Breast epithelium (tissue), 4 donors: ENCODE results near the gene KCTD1. TPM values are rescaled to one million over a fixed set of nuclear protein-coding genes. Genes with fewer than 3 reads are reported as not detected.

Experiments
- DNase-seq, 2 donors: peaks; one replicate each; pipeline ENCODE4 v3.0.0-alpha.2; 2019; ENCODE audit warnings: low spot score in 2 of 2
- H3K27ac ChIP-seq, 2 donors: fragments of 200-600 bp; sonication (generic) in 1 of 2; one replicate each; pipeline ENCODE4 v1.5.1; 2016 to 2019; ENCODE audit warnings: mild to moderate bottlenecking in 1 of 2
- H3K27me3 ChIP-seq, 2 donors: fragments of 200-600 bp; sonication (generic) in 1 of 2; one replicate each; pipeline versions ENCODE4 v1.5.1 to v1.6.0; 2017 to 2019; ENCODE audit warnings: control low read depth in 1 of 2, mild to moderate bottlenecking in 1 of 2
- H3K36me3 ChIP-seq: fragments of 200-600 bp; one replicate; pipeline ENCODE4 v1.5.1; 2019
- H3K4me1 ChIP-seq, 2 donors: fragments of 200-600 bp; sonication (generic); one replicate each; pipeline ENCODE4 v1.5.1; 2016 to 2019; ENCODE audit warnings: control low read depth in 1 of 2
- H3K4me3 ChIP-seq, 3 donors: fragments of 200-600 bp; sonication (generic); 1 replicate in 2 of 3; 2 replicates in 1 of 3; pipeline ENCODE4 v1.5.1; 2016 to 2019; ENCODE audit warnings: mild to moderate bottlenecking in 3 of 3, moderate library complexity in 2 of 3
- H3K9me3 ChIP-seq, 2 donors: fragments of 200-600 bp; sonication (generic) in 1 of 2; one replicate each; pipeline ENCODE4 v1.5.1; 2016 to 2019; ENCODE audit warnings: control low read depth in 1 of 2
- CTCF ChIP-seq, 3 donors: fragments of 450-650 bp; IDR thresholded peaks; one replicate each; pipeline ENCODE4 v1.5.1; 2016 to 2017; ENCODE audit warnings: antibody characterized with exemption in 3 of 3, mild to moderate bottlenecking in 3 of 3, moderate library complexity in 3 of 3
- POLR2A ChIP-seq: fragments of 450-650 bp; IDR thresholded peaks from one replicate; pipeline ENCODE4 v1.6.1; 2016; ENCODE audit warnings: antibody characterized with exemption, mild to moderate bottlenecking, moderate library complexity
- POLR2AphosphoS5 ChIP-seq, 3 donors: sonication (generic); formaldehyde crosslinking; IDR thresholded peaks; one replicate each; pipeline ENCODE4 v1.6.1; 2017; ENCODE audit warnings: antibody characterized with exemption in 3 of 3
- intact Hi-C: fragments of 100-400 bp; cut with DNase I; formaldehyde crosslinking; loops from one replicate; pipeline ENCODE4 v1.15.1; 2023; ENCODE audit warnings: low total_unique reads
- total RNA-seq, 3 donors: library from RNA; depleted of rRNA; stranded (reverse); fragments of >200 nt; gene quantifications; one replicate each; pipeline ENCODE4 v1.1.0, GENCODE V29; 2016

KCTD1 gene
- total RNA-seq, 3 donors from 2014 or later, result 5.6 to 47.3 (median 41.6) TPM

- TF ChIP-seq POLR2A (no peak), POLR2AphosphoS5 (IDR thresholded peaks at IDR 0.05) (no peak), CTCF (IDR thresholded peaks at IDR 0.05) (no peak)
- no peaks in the 10 kb centered on the region for H3K9me3 ChIP-seq
- intact Hi-C loops, result no loop called here
- H3K4me1 ChIP-seq, result peaks cover 0 to 8% of the 10 kb centered on the region in 2 donors
- no peaks in the 10 kb centered on the region for H3K27me3 ChIP-seq
- H3K27ac ChIP-seq, result no peak overlapping the region
- no peaks in the 10 kb centered on the region for H3K36me3 ChIP-seq
- no peak overlapping the region for H3K4me3 ChIP-seq
- DNase-seq, result no peak
Measured at GRCh38 chr18:26489881-26490280, 58.5 kb downstream of the KCTD1 start.

- no peak for TF ChIP-seq CTCF (IDR thresholded peaks at IDR 0.05)
- TF ChIP-seq POLR2A, result no peak
- no peak for TF ChIP-seq POLR2AphosphoS5 (IDR thresholded peaks at IDR 0.05)
- intact Hi-C loops, result no loop called here
- H3K9me3 ChIP-seq, result no peaks in the 10 kb centered on the region
- no peaks in the 10 kb centered on the region for H3K27me3 ChIP-seq
- no peaks in the 10 kb centered on the region for H3K36me3 ChIP-seq
- H3K4me1 ChIP-seq, result peaks cover 0 to 8% of the 10 kb centered on the region in 2 donors
- no peak overlapping the region for H3K4me3 ChIP-seq
- DNase-seq, result no peak
- peak overlapping the region in 1 of 2 donors; percentile 59 for H3K27ac ChIP-seq
Measured at GRCh38 chr18:26489191-26489590, 59.2 kb downstream of the KCTD1 start.

GRCh38 chr18:26488417-26489009 lies 59.8 kb downstream of the KCTD1 start:
- intact Hi-C loops, result no loop called here
- Histone ChIP-seq H3K4me3 (no peak overlapping the region), H3K4me1 (peaks cover 0 to 8% of the 10 kb centered on the region in 2 donors), H3K36me3 (no peaks in the 10 kb centered on the region), H3K27ac (peak overlapping the region in 1 of 2 donors; percentile 59), H3K27me3 (no peaks in the 10 kb centered on the region), H3K9me3 (no peaks in the 10 kb centered on the region)
- no peak for DNase-seq
- TF ChIP-seq POLR2A (no peak), POLR2AphosphoS5 (IDR thresholded peaks at IDR 0.05) (no peak), CTCF (IDR thresholded peaks at IDR 0.05) (no peak)

- Histone ChIP-seq H3K27me3 (no peaks in the 10 kb centered on the region), H3K36me3 (no peaks in the 10 kb centered on the region), H3K9me3 (no peaks in the 10 kb centered on the region), H3K4me1 (peaks cover 0 to 8% of the 10 kb centered on the region in 2 donors), H3K4me3 (no peak overlapping the region), H3K27ac (peak overlapping the region; percentile 8 to 59)
- DNase-seq, result peak in 1 of 2 donors; percentile 66
- intact Hi-C loops, result no loop called here
- TF ChIP-seq POLR2AphosphoS5 (IDR thresholded peaks at IDR 0.05) (peak in 1 of 3 donors; percentile 41), CTCF (IDR thresholded peaks at IDR 0.05) (no peak)
Measured at GRCh38 chr18:26487437-26487836, 60.9 kb downstream of the KCTD1 start.

- H3K4me1 ChIP-seq, result peaks cover 0 to 8% of the 10 kb centered on the region in 2 donors
- H3K27ac ChIP-seq, result no peak overlapping the region
- H3K36me3 ChIP-seq, result no peaks in the 10 kb centered on the region
- no peak overlapping the region for H3K4me3 ChIP-seq
- TF ChIP-seq POLR2AphosphoS5 (IDR thresholded peaks at IDR 0.05) (no peak), CTCF (IDR thresholded peaks at IDR 0.05) (no peak), POLR2A (no peak)
- H3K27me3 ChIP-seq, result no peaks in the 10 kb centered on the region
- no peak for DNase-seq
- intact Hi-C loops, result no loop called here
- H3K9me3 ChIP-seq, result no peaks in the 10 kb centered on the region
Measured at GRCh38 chr18:26483633-26484032, 64.7 kb downstream of the KCTD1 start.
